CD4-positive, alpha-beta T cell (primary cell): Measurements from ENCODE around the gene C1QL4. TPM values are rescaled to one million over a fixed set of nuclear protein-coding genes. Genes with fewer than 3 reads are reported as not detected.

Experiments
- ATAC-seq: fragments of 200-7000 bp; cut with Tn5 transposase; one replicate; pipeline ENCODE4 v1.10.0; 2022; ENCODE audit warnings: mild to moderate bottlenecking; ENCODE audit not compliant: poor library complexity
- CTCF ChIA-PET: fragments of 350-600 bp; sonication (Branson Sonifier 250); formaldehyde crosslinking; loops from one replicate; lab custom pipeline; 2021; ENCODE audit warnings: antibody characterized with exemption, inconsistent platforms; lab: Charles Lee
- POLR2A ChIA-PET: fragments of 350-600 bp; sonication (Branson Sonifier 250); formaldehyde crosslinking; loops from one replicate; lab custom pipeline; 2021; ENCODE audit warnings: antibody characterized with exemption, inconsistent platforms; lab: Charles Lee
- DNase-seq, 14 experiments: peaks; one replicate each; pipeline ENCODE4 v3.0.0-alpha.2; 2013 to 2020; ENCODE audit warnings: mixed read lengths in 2 of 14
- H3K27ac ChIP-seq, 2 donors: one replicate each; pipeline versions ENCODE4 v1.5.1 to v1.7.0; 2013; ENCODE audit warnings: low read length in 2 of 2, low read depth in 1 of 2, mild to moderate bottlenecking in 1 of 2
- H3K27me3 ChIP-seq, 2 experiments: 1 replicate in 1 of 2; 2 replicates in 1 of 2; pipeline versions ENCODE4 v1.6.1 to v1.7.0; 2013; ENCODE audit warnings: low read length in 2 of 2, control low read depth in 1 of 2, mild to moderate bottlenecking in 1 of 2, moderate library complexity in 1 of 2; ENCODE audit not compliant: insufficient read depth in 2 of 2, control insufficient read depth in 1 of 2
- H3K36me3 ChIP-seq: one replicate; pipeline ENCODE4 v1.6.1; 2013; ENCODE audit warnings: low read length, control low read depth; ENCODE audit not compliant: insufficient read depth
- H3K4me1 ChIP-seq: one replicate; pipeline ENCODE4 v1.6.1; 2013; ENCODE audit warnings: low read length, control low read depth; ENCODE audit not compliant: insufficient read depth
- H3K4me3 ChIP-seq: one replicate; pipeline ENCODE4 v1.5.1; 2013; ENCODE audit warnings: mild to moderate bottlenecking, low read length, moderate library complexity
- H3K9me3 ChIP-seq, 2 experiments: 1 replicate in 1 of 2; 2 replicates in 1 of 2; pipeline versions ENCODE4 v1.6.1 to v1.7.0; 2013; ENCODE audit warnings: low read length in 2 of 2, mild to moderate bottlenecking in 2 of 2, control low read depth in 1 of 2, moderate library complexity in 1 of 2; ENCODE audit not compliant: control insufficient read depth in 1 of 2, insufficient read depth in 1 of 2
- H3K27ac Mint-ChIP-seq: one replicate; pipeline ENCODE4 v1.8.0; 2020; ENCODE audit warnings: mixed read lengths
- H3K27me3 Mint-ChIP-seq: one replicate; pipeline ENCODE4 v1.8.0; 2021; ENCODE audit warnings: mixed read lengths
- H3K36me3 Mint-ChIP-seq: one replicate; pipeline ENCODE4 v1.8.0; 2021; ENCODE audit warnings: low read depth, mixed read lengths
- H3K4me1 Mint-ChIP-seq: one replicate; pipeline ENCODE4 v1.8.0; 2021; ENCODE audit warnings: low read depth, mixed read lengths
- H3K4me3 Mint-ChIP-seq: one replicate; pipeline ENCODE4 v1.8.0; 2020; ENCODE audit warnings: mild to moderate bottlenecking, mixed read lengths
- H3K9me3 Mint-ChIP-seq: one replicate; pipeline ENCODE4 v1.8.0; 2020; ENCODE audit warnings: mixed read lengths
- intact Hi-C, 2 experiments: fragments of 100-400 bp; cut with DNase I in 1 of 2; cut with micrococcal nuclease in 1 of 2; formaldehyde crosslinking; loops; one replicate each; pipeline versions ENCODE4 v1.15.1 to v1.9.0; 2023 to 2025; cut with DNase I, micrococcal nuclease
- total RNA-seq, 174 experiments: library from RNA in 2 of 174; stranded (reverse) in 2 of 174; gene quantifications; one replicate each; pipeline ENCODE4 v1.2.3 and lab custom pipeline; 2021 to 2026
- TF ChIP-seq, protein P1 (sequence below): fragments of 200-600 bp; IDR thresholded peaks from one replicate; pipeline ENCODE4 v1.8.0; 2022; ENCODE audit warnings: antibody characterized with exemption, mild to moderate bottlenecking

Gene C1QL4
- total RNA-seq, 2 experiments from 2014 or later, result not detected

GRCh38 chr12:49296034-49296835, 40.8 kb downstream of the C1QL4 start:
- DNase-seq (peak; percentile 26 to 81 (median 58)), ATAC-seq (peak; percentile 75)
- Mint-ChIP-seq H3K36me3 (no peaks in the 10 kb centered on the region), H3K4me3 (peak overlapping the region; percentile 65), H3K27me3 (peaks cover 62% of the 10 kb centered on the region), H3K27ac (no peak overlapping the region), H3K9me3 (no peaks in the 10 kb centered on the region), H3K4me1 (peaks cover 23% of the 10 kb centered on the region)
- Histone ChIP-seq H3K9me3 (peaks cover 0 to 22% of the 10 kb centered on the region in 2 experiments), H3K27me3 (peaks cover 48 to 59% of the 10 kb centered on the region in 2 experiments), H3K4me3 (peak overlapping the region; percentile 33), H3K27ac (no peak overlapping the region), H3K4me1 (peaks cover 31% of the 10 kb centered on the region), H3K36me3 (no peaks in the 10 kb centered on the region)
- ChIA-PET POLR2A (interaction anchor here (0.6 to 1.7 kb wide), 3 partner anchors 46 to 406 kb away, joined by 3 to 6 read pairs (median 3); no protein-coding TSS in a partner anchor), CTCF (interaction anchor here (0.7 to 2.0 kb wide), 6 partner anchors 8 to 51 kb away, joined by 3 to 7 read pairs (median 5); partner anchors contain the start of genes C1QL4 and DNAJC22)
- intact Hi-C loops, result no loop called here
- TF ChIP-seq, protein P1, sequence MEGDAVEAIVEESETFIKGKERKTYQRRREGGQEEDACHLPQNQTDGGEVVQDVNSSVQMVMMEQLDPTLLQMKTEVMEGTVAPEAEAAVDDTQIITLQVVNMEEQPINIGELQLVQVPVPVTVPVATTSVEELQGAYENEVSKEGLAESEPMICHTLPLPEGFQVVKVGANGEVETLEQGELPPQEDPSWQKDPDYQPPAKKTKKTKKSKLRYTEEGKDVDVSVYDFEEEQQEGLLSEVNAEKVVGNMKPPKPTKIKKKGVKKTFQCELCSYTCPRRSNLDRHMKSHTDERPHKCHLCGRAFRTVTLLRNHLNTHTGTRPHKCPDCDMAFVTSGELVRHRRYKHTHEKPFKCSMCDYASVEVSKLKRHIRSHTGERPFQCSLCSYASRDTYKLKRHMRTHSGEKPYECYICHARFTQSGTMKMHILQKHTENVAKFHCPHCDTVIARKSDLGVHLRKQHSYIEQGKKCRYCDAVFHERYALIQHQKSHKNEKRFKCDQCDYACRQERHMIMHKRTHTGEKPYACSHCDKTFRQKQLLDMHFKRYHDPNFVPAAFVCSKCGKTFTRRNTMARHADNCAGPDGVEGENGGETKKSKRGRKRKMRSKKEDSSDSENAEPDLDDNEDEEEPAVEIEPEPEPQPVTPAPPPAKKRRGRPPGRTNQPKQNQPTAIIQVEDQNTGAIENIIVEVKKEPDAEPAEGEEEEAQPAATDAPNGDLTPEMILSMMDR, result peak; percentile 61

DNA sequence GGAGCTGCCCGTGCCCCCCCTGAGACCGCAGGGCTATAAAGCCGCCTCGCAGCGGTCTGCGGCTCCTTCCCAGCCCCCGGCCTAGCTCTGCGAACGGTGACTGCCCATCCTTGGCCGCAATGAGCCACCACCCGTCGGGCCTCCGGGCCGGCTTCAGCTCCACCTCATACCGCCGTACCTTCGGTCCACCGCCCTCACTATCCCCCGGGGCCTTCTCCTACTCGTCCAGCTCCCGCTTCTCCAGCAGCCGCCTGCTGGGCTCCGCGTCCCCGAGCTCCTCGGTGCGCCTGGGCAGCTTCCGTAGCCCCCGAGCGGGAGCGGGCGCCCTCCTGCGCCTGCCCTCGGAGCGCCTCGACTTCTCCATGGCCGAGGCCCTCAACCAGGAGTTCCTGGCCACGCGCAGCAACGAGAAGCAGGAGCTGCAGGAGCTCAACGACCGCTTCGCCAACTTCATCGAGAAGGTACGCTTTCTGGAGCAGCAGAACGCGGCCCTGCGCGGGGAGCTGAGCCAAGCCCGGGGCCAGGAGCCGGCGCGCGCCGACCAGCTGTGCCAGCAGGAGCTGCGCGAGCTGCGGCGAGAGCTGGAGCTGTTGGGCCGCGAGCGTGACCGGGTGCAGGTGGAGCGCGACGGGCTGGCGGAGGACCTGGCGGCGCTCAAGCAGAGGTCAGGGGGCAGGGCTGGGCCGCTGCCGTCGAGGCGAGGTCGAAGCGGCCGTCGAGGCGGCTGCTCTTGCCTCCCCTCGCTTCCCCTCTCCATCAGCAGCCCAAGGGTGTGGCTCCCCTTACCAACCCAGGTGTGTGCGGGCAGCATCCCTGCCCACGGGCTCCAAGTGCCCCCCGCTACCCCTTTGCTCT, 41.7 kb downstream of the C1QL4 start, which contains the start of gene PRPH:
Gene PRPH (plus strand): TSS at position 66 of the 855 bp plus-strand sequence. CDS start 54 bp downstream, at position 120.
- Histone ChIP-seq H3K4me1 (peaks cover 31% of the 10 kb centered on the region), H3K36me3 (no peaks in the 10 kb centered on the region), H3K27ac (no peak within 1 kb of the TSS), H3K9me3 (peaks cover 0 to 22% of the 10 kb centered on the region in 2 experiments), H3K4me3 (no peak within 1 kb of the TSS), H3K27me3 (peaks cover 48 to 59% of the 10 kb centered on the region in 2 experiments)
- ATAC-seq, result no peak
- ChIA-PET POLR2A (interaction anchor here (0.6 to 1.7 kb wide), 3 partner anchors 47 to 405 kb away, joined by 3 to 6 read pairs (median 3); no protein-coding TSS in a partner anchor), CTCF (interaction anchor here (0.9 to 1.4 kb wide), 3 partner anchors 23 to 52 kb away, joined by 3 to 5 read pairs (median 4); no protein-coding TSS in a partner anchor)
- no peak within 1 kb of the TSS for H3K4me3 Mint-ChIP-seq
- peaks cover 23% of the 10 kb centered on the region for H3K4me1 Mint-ChIP-seq
- peak in 1 of 14 experiments; percentile 23 for DNase-seq
- TF ChIP-seq, protein P1, result no peak
- H3K9me3 Mint-ChIP-seq, result no peaks in the 10 kb centered on the region
- H3K27ac Mint-ChIP-seq, result no peak within 1 kb of the TSS
- no peaks in the 10 kb centered on the region for H3K36me3 Mint-ChIP-seq
- intact Hi-C loops, result no loop called here
- peaks cover 58% of the 10 kb centered on the region for H3K27me3 Mint-ChIP-seq

- peaks cover 48 to 59% of the 10 kb centered on the region in 2 experiments for H3K27me3 ChIP-seq
- DNase-seq, result no peak
- H3K27ac ChIP-seq, result no peak overlapping the region
- TF ChIP-seq, protein P1, result no peak
- H3K27ac Mint-ChIP-seq, result no peak overlapping the region
- H3K4me1 ChIP-seq, result peaks cover 31% of the 10 kb centered on the region
- H3K36me3 ChIP-seq, result no peaks in the 10 kb centered on the region
- ChIA-PET POLR2A (interaction anchor here (1.7 kb wide), 1 partner anchor 48 kb away, joined by 6 read pairs; no protein-coding TSS in a partner anchor), CTCF (interaction anchor here (1.4 kb wide), 1 partner anchor 37 kb away, joined by 4 read pairs; no protein-coding TSS in a partner anchor)
- peaks cover 58% of the 10 kb centered on the region for H3K27me3 Mint-ChIP-seq
- intact Hi-C loops, result no loop called here
- no peaks in the 10 kb centered on the region for H3K36me3 Mint-ChIP-seq
- peaks cover 0 to 22% of the 10 kb centered on the region in 2 experiments for H3K9me3 ChIP-seq
- ATAC-seq, result no peak
- H3K4me3 ChIP-seq, result no peak overlapping the region
- peaks cover 23% of the 10 kb centered on the region for H3K4me1 Mint-ChIP-seq
- H3K4me3 Mint-ChIP-seq, result no peak overlapping the region
- H3K9me3 Mint-ChIP-seq, result no peaks in the 10 kb centered on the region
These were observed 42.2 kb downstream of the C1QL4 start for GRCh38 chr12:49294804-49295081.
